ENCODE results near the gene NCOR2. TPM values are rescaled to one million over a fixed set of nuclear protein-coding genes. Genes with fewer than 3 reads are reported as not detected.

Gene NCOR2
- total RNA-seq, 1 experiment from 2014 or later, result 326 TPM

DNA sequence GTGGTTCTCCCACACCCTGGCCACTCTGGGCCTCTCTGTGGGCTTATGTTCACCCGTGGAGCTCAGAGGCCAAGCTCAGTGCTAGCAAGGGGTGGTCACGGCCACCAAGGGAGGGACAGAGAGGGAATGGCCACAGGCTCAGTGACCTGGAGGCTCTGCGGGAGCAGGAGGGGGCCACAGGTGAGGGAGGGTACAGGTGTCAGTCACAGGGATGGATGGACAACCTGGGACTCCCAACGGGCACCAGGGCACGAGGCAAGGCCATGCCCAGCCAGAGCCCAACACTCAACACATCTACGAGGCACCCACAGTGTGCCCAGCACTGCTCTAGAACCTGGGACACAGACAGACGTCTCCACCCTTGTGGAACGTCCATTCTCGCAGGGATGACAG lies 11.3 kb downstream of the NCOR2 start:
- POLR2A ChIA-PET, result no interaction called here
- TF ChIP-seq, protein P1, sequence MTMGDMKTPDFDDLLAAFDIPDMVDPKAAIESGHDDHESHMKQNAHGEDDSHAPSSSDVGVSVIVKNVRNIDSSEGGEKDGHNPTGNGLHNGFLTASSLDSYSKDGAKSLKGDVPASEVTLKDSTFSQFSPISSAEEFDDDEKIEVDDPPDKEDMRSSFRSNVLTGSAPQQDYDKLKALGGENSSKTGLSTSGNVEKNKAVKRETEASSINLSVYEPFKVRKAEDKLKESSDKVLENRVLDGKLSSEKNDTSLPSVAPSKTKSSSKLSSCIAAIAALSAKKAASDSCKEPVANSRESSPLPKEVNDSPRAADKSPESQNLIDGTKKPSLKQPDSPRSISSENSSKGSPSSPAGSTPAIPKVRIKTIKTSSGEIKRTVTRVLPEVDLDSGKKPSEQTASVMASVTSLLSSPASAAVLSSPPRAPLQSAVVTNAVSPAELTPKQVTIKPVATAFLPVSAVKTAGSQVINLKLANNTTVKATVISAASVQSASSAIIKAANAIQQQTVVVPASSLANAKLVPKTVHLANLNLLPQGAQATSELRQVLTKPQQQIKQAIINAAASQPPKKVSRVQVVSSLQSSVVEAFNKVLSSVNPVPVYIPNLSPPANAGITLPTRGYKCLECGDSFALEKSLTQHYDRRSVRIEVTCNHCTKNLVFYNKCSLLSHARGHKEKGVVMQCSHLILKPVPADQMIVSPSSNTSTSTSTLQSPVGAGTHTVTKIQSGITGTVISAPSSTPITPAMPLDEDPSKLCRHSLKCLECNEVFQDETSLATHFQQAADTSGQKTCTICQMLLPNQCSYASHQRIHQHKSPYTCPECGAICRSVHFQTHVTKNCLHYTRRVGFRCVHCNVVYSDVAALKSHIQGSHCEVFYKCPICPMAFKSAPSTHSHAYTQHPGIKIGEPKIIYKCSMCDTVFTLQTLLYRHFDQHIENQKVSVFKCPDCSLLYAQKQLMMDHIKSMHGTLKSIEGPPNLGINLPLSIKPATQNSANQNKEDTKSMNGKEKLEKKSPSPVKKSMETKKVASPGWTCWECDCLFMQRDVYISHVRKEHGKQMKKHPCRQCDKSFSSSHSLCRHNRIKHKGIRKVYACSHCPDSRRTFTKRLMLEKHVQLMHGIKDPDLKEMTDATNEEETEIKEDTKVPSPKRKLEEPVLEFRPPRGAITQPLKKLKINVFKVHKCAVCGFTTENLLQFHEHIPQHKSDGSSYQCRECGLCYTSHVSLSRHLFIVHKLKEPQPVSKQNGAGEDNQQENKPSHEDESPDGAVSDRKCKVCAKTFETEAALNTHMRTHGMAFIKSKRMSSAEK (CRISPR knock-in tag; IDR thresholded peaks at IDR 0.05; ENCODE audit: borderline replicate concordance), result no peak
- TF ChIP-seq NFYB (CRISPR knock-in tag; conservative IDR thresholded peaks at IDR 0.05; ENCODE audit: low read depth) (no peak), TEAD1 (CRISPR knock-in tag; IDR thresholded peaks at IDR 0.05) (no peak), IRF2 (CRISPR knock-in tag; IDR thresholded peaks at IDR 0.05; ENCODE audit: borderline replicate concordance, low read depth) (no peak), FOXJ3 (CRISPR knock-in tag; IDR thresholded peaks at IDR 0.05; ENCODE audit: borderline replicate concordance) (no peak), SMAD3 (CRISPR knock-in tag; IDR thresholded peaks at IDR 0.05; ENCODE audit: borderline replicate concordance) (no peak), MYBL2 (CRISPR knock-in tag; IDR thresholded peaks at IDR 0.05) (no peak), CREM (CRISPR knock-in tag; IDR thresholded peaks at IDR 0.05) (no peak), PRRX2 (CRISPR knock-in tag; IDR thresholded peaks at IDR 0.05) (no peak), NR2C2 (CRISPR knock-in tag; IDR thresholded peaks at IDR 0.05) (no peak)
- TF ChIP-seq, protein P2, sequence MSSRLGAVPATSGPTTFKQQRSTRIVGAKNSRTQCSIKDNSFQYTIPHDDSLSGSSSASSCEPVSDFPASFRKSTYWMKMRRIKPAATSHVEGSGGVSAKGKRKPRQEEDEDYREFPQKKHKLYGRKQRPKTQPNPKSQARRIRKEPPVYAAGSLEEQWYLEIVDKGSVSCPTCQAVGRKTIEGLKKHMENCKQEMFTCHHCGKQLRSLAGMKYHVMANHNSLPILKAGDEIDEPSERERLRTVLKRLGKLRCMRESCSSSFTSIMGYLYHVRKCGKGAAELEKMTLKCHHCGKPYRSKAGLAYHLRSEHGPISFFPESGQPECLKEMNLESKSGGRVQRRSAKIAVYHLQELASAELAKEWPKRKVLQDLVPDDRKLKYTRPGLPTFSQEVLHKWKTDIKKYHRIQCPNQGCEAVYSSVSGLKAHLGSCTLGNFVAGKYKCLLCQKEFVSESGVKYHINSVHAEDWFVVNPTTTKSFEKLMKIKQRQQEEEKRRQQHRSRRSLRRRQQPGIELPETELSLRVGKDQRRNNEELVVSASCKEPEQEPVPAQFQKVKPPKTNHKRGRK (CRISPR knock-in tag; IDR thresholded peaks at IDR 0.05; ENCODE audit: borderline replicate concordance), result no peak

DNA sequence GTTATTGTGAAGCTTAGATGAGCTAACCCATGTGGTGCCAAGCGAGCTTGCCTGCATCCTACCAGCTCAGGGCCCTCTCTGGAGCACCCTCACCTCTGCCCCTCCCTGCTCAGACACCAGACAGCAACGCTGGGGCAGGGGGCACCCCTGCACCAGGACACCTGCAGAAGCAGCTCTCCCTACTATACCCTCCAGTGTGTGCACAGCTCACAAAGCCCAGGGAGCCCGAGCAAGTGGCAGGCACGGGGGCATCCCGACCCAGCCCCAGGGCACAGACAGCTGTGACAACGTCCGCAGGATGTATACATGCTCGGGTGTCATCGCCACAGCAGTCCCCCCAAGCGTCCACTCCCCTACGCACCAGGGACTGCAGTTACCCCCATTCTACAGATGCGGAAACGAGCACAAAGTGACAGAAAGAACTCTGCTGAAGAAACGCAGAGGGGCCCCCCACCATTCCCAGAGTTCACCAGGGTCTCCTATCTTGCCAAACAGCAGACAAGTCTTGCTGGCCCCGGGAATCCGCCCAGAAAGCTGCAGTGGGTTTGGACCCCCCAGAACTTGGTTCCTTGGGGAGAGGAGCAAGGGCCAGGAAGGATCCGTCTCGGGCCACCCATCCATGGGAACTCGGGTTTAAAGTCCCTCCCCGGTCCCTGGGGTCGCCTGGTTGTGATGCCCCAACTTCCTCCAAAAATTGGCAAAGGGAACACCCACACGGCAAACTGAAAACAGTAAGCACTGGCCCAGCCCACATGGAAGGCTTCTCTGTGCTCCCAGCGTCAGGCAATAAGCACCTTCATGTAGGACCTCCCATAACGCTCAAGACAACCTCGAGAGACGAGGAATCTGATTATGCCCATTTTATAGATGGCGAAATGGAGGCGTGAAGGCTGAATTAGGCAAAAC lies 12.0 kb downstream of the NCOR2 start:
- no peak overlapping the region for H3K4me3 Mint-ChIP-seq
- ChIA-PET POLR2A (no interaction called here), CTCF (no interaction called here)
- peaks cover 78% of the 10 kb centered on the region for H3K4me1 Mint-ChIP-seq
- peaks cover 9% of the 10 kb centered on the region; the same call in 1 of the 2 replicates for H3K9me3 Mint-ChIP-seq
- H3K36me3 Mint-ChIP-seq, result peaks cover 7% of the 10 kb centered on the region; the same call in 1 of the 2 replicates
- H3K27ac Mint-ChIP-seq, result no peak overlapping the region
- ATAC-seq (no peak), DNase-seq (ENCODE audit: low spot score) (no peak)
- H3K27me3 Mint-ChIP-seq (ENCODE audit: low read depth), result no peaks in the 10 kb centered on the region
- TF ChIP-seq GABPB1 (CRISPR knock-in tag; IDR thresholded peaks at IDR 0.05) (no peak), EMX1 (CRISPR knock-in tag; IDR thresholded peaks at IDR 0.05) (no peak), SP1 (CRISPR knock-in tag; conservative IDR thresholded peaks at IDR 0.05) (no peak), ZNF232 (CRISPR knock-in tag; IDR thresholded peaks at IDR 0.05) (no peak), NR2C2 (CRISPR knock-in tag; IDR thresholded peaks at IDR 0.05) (no peak), FOXJ3 (CRISPR knock-in tag; IDR thresholded peaks at IDR 0.05; ENCODE audit: borderline replicate concordance) (no peak), CREB1 (CRISPR knock-in tag; IDR thresholded peaks at IDR 0.05) (no peak), ZNF121 (CRISPR knock-in tag; IDR thresholded peaks at IDR 0.05) (no peak)
- TF ChIP-seq, protein P3, sequence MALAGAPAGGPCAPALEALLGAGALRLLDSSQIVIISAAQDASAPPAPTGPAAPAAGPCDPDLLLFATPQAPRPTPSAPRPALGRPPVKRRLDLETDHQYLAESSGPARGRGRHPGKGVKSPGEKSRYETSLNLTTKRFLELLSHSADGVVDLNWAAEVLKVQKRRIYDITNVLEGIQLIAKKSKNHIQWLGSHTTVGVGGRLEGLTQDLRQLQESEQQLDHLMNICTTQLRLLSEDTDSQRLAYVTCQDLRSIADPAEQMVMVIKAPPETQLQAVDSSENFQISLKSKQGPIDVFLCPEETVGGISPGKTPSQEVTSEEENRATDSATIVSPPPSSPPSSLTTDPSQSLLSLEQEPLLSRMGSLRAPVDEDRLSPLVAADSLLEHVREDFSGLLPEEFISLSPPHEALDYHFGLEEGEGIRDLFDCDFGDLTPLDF (CRISPR knock-in tag; IDR thresholded peaks at IDR 0.05), result no peak
- TF ChIP-seq, protein P4, sequence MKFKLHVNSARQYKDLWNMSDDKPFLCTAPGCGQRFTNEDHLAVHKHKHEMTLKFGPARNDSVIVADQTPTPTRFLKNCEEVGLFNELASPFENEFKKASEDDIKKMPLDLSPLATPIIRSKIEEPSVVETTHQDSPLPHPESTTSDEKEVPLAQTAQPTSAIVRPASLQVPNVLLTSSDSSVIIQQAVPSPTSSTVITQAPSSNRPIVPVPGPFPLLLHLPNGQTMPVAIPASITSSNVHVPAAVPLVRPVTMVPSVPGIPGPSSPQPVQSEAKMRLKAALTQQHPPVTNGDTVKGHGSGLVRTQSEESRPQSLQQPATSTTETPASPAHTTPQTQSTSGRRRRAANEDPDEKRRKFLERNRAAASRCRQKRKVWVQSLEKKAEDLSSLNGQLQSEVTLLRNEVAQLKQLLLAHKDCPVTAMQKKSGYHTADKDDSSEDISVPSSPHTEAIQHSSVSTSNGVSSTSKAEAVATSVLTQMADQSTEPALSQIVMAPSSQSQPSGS (CRISPR knock-in tag; IDR thresholded peaks at IDR 0.05; ENCODE audit: borderline replicate concordance, low read depth), result no peak
- TF ChIP-seq, protein P5, sequence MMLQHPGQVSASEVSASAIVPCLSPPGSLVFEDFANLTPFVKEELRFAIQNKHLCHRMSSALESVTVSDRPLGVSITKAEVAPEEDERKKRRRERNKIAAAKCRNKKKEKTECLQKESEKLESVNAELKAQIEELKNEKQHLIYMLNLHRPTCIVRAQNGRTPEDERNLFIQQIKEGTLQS (CRISPR knock-in tag; conservative IDR thresholded peaks at IDR 0.05), result no peak
- TF ChIP-seq, protein P6, sequence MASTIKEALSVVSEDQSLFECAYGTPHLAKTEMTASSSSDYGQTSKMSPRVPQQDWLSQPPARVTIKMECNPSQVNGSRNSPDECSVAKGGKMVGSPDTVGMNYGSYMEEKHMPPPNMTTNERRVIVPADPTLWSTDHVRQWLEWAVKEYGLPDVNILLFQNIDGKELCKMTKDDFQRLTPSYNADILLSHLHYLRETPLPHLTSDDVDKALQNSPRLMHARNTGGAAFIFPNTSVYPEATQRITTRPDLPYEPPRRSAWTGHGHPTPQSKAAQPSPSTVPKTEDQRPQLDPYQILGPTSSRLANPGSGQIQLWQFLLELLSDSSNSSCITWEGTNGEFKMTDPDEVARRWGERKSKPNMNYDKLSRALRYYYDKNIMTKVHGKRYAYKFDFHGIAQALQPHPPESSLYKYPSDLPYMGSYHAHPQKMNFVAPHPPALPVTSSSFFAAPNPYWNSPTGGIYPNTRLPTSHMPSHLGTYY (CRISPR knock-in tag; IDR thresholded peaks at IDR 0.05), result no peak
- TF ChIP-seq, protein P7, sequence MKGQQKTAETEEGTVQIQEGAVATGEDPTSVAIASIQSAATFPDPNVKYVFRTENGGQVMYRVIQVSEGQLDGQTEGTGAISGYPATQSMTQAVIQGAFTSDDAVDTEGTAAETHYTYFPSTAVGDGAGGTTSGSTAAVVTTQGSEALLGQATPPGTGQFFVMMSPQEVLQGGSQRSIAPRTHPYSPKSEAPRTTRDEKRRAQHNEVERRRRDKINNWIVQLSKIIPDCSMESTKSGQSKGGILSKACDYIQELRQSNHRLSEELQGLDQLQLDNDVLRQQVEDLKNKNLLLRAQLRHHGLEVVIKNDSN (CRISPR knock-in tag; IDR thresholded peaks at IDR 0.05), result no peak

More for the DNA sequence above, 11.3 kb downstream of the NCOR2 start:
- ATAC-seq, result no peak
- Mint-ChIP-seq H3K36me3 (peaks cover 7% of the 10 kb centered on the region; the same call in 1 of the 2 replicates), H3K4me3 (no peak overlapping the region), H3K27ac (no peak overlapping the region), H3K4me1 (peaks cover 78% of the 10 kb centered on the region), H3K27me3 (ENCODE audit: low read depth) (no peaks in the 10 kb centered on the region), H3K9me3 (peaks cover 9% of the 10 kb centered on the region; the same call in 1 of the 2 replicates)
- no peak for DNase-seq (ENCODE audit: low spot score)
- CTCF ChIA-PET, result no interaction called here

All from WTC11 (cell line).